ENCODE measurements around the gene CFAP74. TPM values are rescaled to one million over a fixed set of nuclear protein-coding genes. Genes with fewer than 3 reads are reported as not detected.

Gene CFAP74
- total RNA-seq, 1 experiment from 2014 or later: 0.28 TPM

DNA sequence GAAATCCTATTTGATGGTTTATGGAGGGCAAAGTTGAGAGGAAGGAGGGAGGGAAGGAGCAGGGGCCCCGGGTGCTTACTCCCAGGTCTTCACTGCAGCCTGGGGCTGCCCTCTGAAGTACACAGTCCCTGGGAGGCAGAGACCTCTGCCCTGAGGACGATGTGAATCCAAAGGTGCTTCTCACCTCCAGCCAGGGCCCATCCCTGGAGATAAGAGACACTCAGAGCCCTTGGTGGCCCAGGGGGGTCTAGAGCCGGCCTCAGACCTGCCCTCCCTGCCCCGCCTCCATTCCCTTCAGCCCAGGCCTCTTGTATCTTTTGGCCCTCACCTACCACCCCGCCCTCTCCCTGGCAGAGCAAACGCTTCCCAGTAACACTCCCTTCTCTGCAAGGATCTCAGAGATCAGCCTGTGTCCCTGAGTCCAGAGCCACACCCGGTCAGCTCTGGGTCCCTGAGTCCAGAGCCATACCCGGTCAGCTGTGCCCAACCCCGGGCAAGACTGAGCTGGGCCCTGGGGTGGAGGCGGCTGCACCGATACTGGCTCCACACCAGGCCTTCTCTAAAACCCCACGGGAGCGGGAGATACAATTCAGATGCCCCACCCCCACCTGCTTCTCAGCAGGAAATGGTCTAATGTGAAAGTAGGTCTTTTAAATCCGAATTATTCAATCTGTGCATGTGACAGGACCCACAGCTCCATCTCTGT, 109.1 kb downstream of the CFAP74 start:
- no CpG with 5 or more reads among the region's 14 CpGs for WGBS (ENCODE audit: extremely low coverage, insufficient read length, low lambda C conversion rate)
- DNase-seq: no peak
- no peaks in the 10 kb centered on the region; a peak in 1 of 7 replicates for H3K36me3 Mint-ChIP-seq (ENCODE audit: insufficient read depth in 1 of 3, low read depth in 3 of 3)

More for the DNA sequence above, 109.1 kb downstream of the CFAP74 start:
- Histone ChIP-seq H3K27me3 (ENCODE audit: insufficient read depth, low read length) (no peaks in the 10 kb centered on the region; the same call in none of the 2 replicates), H3K14ac (ENCODE audit: insufficient read depth, low read length) (no peak overlapping the region), H2BK12ac (ENCODE audit: insufficient read length, low read depth, low read length) (no peak overlapping the region), H4K5ac (ENCODE audit: insufficient read length, low read depth, low read length) (no peak overlapping the region), H3K18ac (ENCODE audit: insufficient read length, low read depth, low read length) (no peak overlapping the region), H4K20me1 (ENCODE audit: control insufficient read depth, insufficient read depth, insufficient read length) (no peaks in the 10 kb centered on the region), H3K27ac (ENCODE audit: insufficient read length, low read depth, low read length) (no peak overlapping the region), H3K9me3 (ENCODE audit: control insufficient read depth, low read depth, low read length) (no peaks in the 10 kb centered on the region), H3K4ac (ENCODE audit: low read depth, low read length) (no peak overlapping the region), H2BK20ac (ENCODE audit: low read depth, low read length, poor library complexity, severe bottlenecking) (no peak overlapping the region), H3K4me2 (ENCODE audit: insufficient read depth, insufficient read length, low read length) (no peak overlapping the region), H3K79me2 (ENCODE audit: insufficient read depth, low read length) (peaks cover 4% of the 10 kb centered on the region; the same call in 1 of the 2 replicates), H4K91ac (ENCODE audit: insufficient read length, low read depth, low read length) (no peak overlapping the region), H2BK120ac (ENCODE audit: low read depth, low read length, poor library complexity, severe bottlenecking) (no peak overlapping the region), H4K8ac (replicated peaks; ENCODE audit: insufficient read length, low read depth, low read length) (no peak overlapping the region), H3K9ac (ENCODE audit: extremely low read depth, insufficient read length, low read length) (no peak overlapping the region), H3K56ac (ENCODE audit: insufficient read length, low read depth, low read length) (no peak overlapping the region), H3T11ph (ENCODE audit: low read length) (no peak overlapping the region), H2AK5ac (ENCODE audit: insufficient read length, low read length) (no peak overlapping the region), H3K23ac (ENCODE audit: insufficient read length, low read depth, low read length) (no peak overlapping the region), H2AFZ (ENCODE audit: low read length) (no peak overlapping the region), H3K23me2 (ENCODE audit: insufficient read length, low read depth, low read length, poor library complexity, severe bottlenecking) (peaks cover 6% of the 10 kb centered on the region), H3K79me1 (ENCODE audit: insufficient read depth, low read depth, low read length, poor library complexity, severe bottlenecking) (no peaks in the 10 kb centered on the region), H2BK15ac (ENCODE audit: low read depth, low read length) (no peak overlapping the region), H2BK5ac (ENCODE audit: insufficient read length, low read length) (no peak overlapping the region), H3K4me1 (ENCODE audit: insufficient read depth, low read length) (peaks cover 5% of the 10 kb centered on the region; the same call in 1 of the 2 replicates)
- Mint-ChIP-seq H3K27me3 (ENCODE audit: low read depth) (peaks cover 8% of the 10 kb centered on the region), H3K9me3 (no peaks in the 10 kb centered on the region; a peak in 1 of 5 replicates), H3K4me3 (no peak overlapping the region; a peak in 1 of 5 replicates), H3K27ac (peak overlapping the region; percentile 19 to 80 (median 75); a peak in 5 of 7 replicates), H3K4me1 (peaks cover 29 to 36% of the 10 kb centered on the region in 2 experiments)
- TF ChIP-seq, protein P1, sequence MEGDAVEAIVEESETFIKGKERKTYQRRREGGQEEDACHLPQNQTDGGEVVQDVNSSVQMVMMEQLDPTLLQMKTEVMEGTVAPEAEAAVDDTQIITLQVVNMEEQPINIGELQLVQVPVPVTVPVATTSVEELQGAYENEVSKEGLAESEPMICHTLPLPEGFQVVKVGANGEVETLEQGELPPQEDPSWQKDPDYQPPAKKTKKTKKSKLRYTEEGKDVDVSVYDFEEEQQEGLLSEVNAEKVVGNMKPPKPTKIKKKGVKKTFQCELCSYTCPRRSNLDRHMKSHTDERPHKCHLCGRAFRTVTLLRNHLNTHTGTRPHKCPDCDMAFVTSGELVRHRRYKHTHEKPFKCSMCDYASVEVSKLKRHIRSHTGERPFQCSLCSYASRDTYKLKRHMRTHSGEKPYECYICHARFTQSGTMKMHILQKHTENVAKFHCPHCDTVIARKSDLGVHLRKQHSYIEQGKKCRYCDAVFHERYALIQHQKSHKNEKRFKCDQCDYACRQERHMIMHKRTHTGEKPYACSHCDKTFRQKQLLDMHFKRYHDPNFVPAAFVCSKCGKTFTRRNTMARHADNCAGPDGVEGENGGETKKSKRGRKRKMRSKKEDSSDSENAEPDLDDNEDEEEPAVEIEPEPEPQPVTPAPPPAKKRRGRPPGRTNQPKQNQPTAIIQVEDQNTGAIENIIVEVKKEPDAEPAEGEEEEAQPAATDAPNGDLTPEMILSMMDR (conservative IDR thresholded peaks at IDR 0.05): no peak
